Measurements from ENCODE around the gene SCD.

Gene SCD

DNA sequence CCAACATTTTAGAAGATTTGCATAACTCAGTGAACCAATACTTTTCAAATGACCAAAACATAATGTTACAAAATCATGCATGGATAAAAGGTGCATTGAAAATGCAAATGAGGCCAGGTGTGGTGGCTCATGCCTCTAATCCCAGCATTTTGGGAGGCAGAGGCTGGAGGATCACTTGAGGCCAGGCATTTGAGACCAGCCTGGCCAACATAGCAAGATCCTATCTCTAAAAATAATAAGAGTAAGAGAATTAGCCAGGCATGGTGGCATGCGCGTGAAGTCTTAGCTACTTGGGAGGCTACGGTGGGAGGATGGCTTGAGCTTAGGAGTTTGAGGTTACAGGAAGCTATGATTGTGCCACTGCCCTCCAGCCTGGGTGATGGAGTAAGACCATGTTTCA, 33.4 kb downstream of the SCD start:
- DNase-seq (ENCODE audit: insufficient read length) (no peak), FAIRE-seq (no peak)
- TF ChIP-seq TAF1 (IDR thresholded peaks at IDR 0.05; ENCODE audit: borderline replicate concordance, low read depth, low read length) = no peak
- TF ChIP-seq POLR2AphosphoS5 (IDR thresholded peaks at IDR 0.05; ENCODE audit: low read depth, low read length) = no peak
- TF ChIP-seq POLR2A (IDR thresholded peaks at IDR 0.05; ENCODE audit: low read depth, low read length) = no peak

DNA sequence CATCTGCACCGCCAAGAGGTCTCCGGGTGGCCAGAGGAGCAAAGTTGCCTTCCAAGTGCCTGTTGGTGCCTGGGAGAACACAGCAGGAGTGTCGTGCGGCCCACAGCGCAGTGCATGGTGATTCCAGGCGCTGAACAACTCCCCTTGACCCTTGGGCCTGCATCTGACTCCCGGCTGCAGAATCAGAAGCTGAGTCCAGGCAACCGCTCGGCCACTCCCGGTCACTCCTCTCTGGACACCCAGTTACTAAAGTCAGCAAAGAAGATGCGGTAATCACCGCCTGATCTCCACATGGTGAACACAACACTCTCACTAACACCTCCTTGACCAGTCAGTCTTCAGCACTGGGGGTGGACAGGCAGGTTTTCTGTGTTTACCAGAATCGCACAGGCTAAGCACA, 35.5 kb downstream of the SCD start:
- FAIRE-seq (no peak), DNase-seq (ENCODE audit: insufficient read length) (no peak)
- TF ChIP-seq POLR2A (IDR thresholded peaks at IDR 0.05; ENCODE audit: low read depth, low read length) = no peak
- TF ChIP-seq TAF1 (IDR thresholded peaks at IDR 0.05; ENCODE audit: borderline replicate concordance, low read depth, low read length) = no peak
- no peak for TF ChIP-seq POLR2AphosphoS5 (IDR thresholded peaks at IDR 0.05; ENCODE audit: low read depth, low read length)

DNA sequence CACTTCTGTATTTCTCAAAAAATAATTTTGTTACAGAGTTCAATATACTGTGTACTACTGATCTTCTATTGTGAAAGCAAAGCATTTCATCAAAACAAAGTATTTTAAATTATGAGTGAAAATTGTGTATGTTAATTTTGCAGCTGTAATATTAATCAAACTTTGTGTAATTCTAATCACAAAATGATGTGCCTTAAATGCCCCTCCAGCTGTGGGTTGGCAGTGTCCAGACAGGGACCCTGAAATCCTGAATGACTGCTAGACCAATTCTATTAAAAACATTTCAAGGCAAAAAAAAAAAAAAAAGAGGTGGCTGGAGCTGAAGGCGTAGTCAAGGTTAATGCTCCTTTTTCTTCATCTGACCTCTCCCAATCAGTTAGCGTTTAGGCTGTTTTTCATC, 36.2 kb downstream of the SCD start:
- TF ChIP-seq POLR2AphosphoS5 (IDR thresholded peaks at IDR 0.05; ENCODE audit: low read depth, low read length) = no peak
- no peak for TF ChIP-seq TAF1 (IDR thresholded peaks at IDR 0.05; ENCODE audit: borderline replicate concordance, low read depth, low read length)
- no peak for TF ChIP-seq POLR2A (IDR thresholded peaks at IDR 0.05; ENCODE audit: low read depth, low read length)
- FAIRE-seq = no peak

GRCh38 chr10:100391163-100392002, 44.4 kb downstream of the SCD start:
- DNase-seq (ENCODE audit: insufficient read length) = no peak
- no peak for FAIRE-seq
- TF ChIP-seq POLR2A (IDR thresholded peaks at IDR 0.05; ENCODE audit: low read depth, low read length) (no peak), TAF1 (IDR thresholded peaks at IDR 0.05; ENCODE audit: borderline replicate concordance, low read depth, low read length) (no peak), POLR2AphosphoS5 (IDR thresholded peaks at IDR 0.05; ENCODE audit: low read depth, low read length) (no peak)

More for the DNA sequence above, 36.2 kb downstream of the SCD start:
- no peak for DNase-seq (ENCODE audit: insufficient read length)

GRCh38 chr10:100392686-100393003, 45.6 kb downstream of the SCD start:
- FAIRE-seq = no peak
- TF ChIP-seq POLR2A (IDR thresholded peaks at IDR 0.05; ENCODE audit: low read depth, low read length) (no peak), POLR2AphosphoS5 (IDR thresholded peaks at IDR 0.05; ENCODE audit: low read depth, low read length) (no peak), TAF1 (IDR thresholded peaks at IDR 0.05; ENCODE audit: borderline replicate concordance, low read depth, low read length) (no peak)
- DNase-seq (ENCODE audit: insufficient read length) = no peak

DNA sequence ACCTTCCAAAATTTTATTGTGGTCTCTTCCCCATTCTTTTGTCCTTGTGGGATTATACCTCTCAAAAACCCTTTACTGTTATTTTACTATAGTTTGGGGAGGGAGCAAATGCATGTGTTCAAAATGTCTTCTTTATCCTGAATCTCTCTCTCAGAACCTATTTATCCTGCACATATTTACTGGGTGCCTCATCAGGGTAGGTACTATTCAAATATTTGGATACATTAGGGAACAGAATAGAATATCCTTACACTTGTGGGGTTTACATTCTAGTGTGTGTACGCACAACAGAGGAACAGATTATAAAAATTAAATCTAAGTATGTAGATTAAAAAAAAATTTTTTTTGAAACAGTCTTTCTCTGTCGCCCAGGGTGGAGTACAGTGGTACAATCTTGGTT, 48.6 kb downstream of the SCD start:
- no peak for TF ChIP-seq POLR2AphosphoS5 (IDR thresholded peaks at IDR 0.05; ENCODE audit: low read depth, low read length)
- TF ChIP-seq TAF1 (IDR thresholded peaks at IDR 0.05; ENCODE audit: borderline replicate concordance, low read depth, low read length) = no peak
- TF ChIP-seq POLR2A (IDR thresholded peaks at IDR 0.05; ENCODE audit: low read depth, low read length) = no peak
- FAIRE-seq (no peak), DNase-seq (ENCODE audit: insufficient read length) (no peak)

DNA sequence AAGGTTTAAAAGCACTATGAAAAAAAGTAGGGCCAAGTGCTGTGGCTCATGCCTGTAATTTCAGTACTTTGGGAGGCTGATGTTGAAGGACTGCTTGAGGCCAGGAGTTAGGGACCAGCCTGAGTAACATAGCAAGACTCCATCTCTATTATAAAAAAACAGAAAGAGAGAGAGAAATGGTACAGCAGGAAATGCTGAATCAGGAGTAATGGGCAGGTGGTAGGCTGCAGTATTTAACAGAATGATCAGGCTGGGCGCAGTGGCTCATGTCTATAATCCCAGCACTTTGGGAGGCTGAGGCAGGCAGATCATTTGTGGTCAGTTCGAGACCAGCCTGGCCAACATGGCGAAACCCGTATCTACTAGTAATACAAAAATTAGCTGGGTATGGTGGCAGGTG, 49.6 kb downstream of the SCD start:
- FAIRE-seq (no peak), DNase-seq (ENCODE audit: insufficient read length) (no peak)
- TF ChIP-seq POLR2A (IDR thresholded peaks at IDR 0.05; ENCODE audit: low read depth, low read length) (no peak), TAF1 (IDR thresholded peaks at IDR 0.05; ENCODE audit: borderline replicate concordance, low read depth, low read length) (no peak), POLR2AphosphoS5 (IDR thresholded peaks at IDR 0.05; ENCODE audit: low read depth, low read length) (no peak)

- no peak for TF ChIP-seq POLR2A (IDR thresholded peaks at IDR 0.05; ENCODE audit: low read depth, low read length)
- no peak for TF ChIP-seq TAF1 (IDR thresholded peaks at IDR 0.05; ENCODE audit: borderline replicate concordance, low read depth, low read length)
- DNase-seq (ENCODE audit: insufficient read length) (no peak), FAIRE-seq (no peak)
These were observed 54.7 kb downstream of the SCD start for GRCh38 chr10:100401631-100402328.

GRCh38 chr10:100403734-100404133, 56.7 kb downstream of the SCD start:
- no peak for FAIRE-seq
- no peak for TF ChIP-seq TAF1 (IDR thresholded peaks at IDR 0.05; ENCODE audit: borderline replicate concordance, low read depth, low read length)
- TF ChIP-seq POLR2AphosphoS5 (IDR thresholded peaks at IDR 0.05; ENCODE audit: low read depth, low read length) = no peak
- no peak for TF ChIP-seq POLR2A (IDR thresholded peaks at IDR 0.05; ENCODE audit: low read depth, low read length)

GRCh38 chr10:100413173-100413572, 66.1 kb downstream of the SCD start:
- FAIRE-seq (no peak), DNase-seq (ENCODE audit: insufficient read length) (no peak)
- TF ChIP-seq TAF1 (IDR thresholded peaks at IDR 0.05; ENCODE audit: borderline replicate concordance, low read depth, low read length) = no peak
- TF ChIP-seq POLR2A (IDR thresholded peaks at IDR 0.05; ENCODE audit: low read depth, low read length) = no peak
- no peak for TF ChIP-seq POLR2AphosphoS5 (IDR thresholded peaks at IDR 0.05; ENCODE audit: low read depth, low read length)

More at GRCh38 chr10:100403734-100404133, 56.7 kb downstream of the SCD start:
- DNase-seq (ENCODE audit: insufficient read length) = no peak
